ENCODE results near the gene RBM47. TPM values are rescaled to one million over a fixed set of nuclear protein-coding genes. Genes with fewer than 3 reads are reported as not detected.
A peak's percentile ranks its signal among the peaks of the same experiment; 100 is the strongest.

RBM47 gene
- total and polyA plus RNA-seq, 2 experiments from 2014 or later, result 35.6 to 139 TPM

DNA sequence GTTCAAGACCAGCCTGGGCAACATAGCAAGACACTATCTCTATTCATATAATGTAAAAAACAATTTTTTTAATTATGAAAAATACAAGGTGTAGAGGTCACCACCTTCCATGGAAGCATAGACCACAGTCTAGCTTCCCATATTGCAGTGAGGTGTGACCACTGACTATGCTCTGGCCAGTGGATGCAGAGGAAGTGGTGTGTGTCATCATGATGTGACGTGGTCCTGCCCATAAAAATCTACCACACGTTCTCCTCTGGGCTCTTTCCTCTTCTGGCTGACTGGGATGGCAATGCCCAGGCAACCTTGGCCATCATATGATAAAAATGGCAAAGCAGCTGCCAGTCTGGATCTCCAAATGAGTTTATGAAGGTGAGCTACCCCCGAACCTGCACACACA lies 65.7 kb downstream of the RBM47 start (continued):
- TF ChIP-seq EZH2 (IDR thresholded peaks at IDR 0.05; ENCODE audit: low read depth, unreplicated experiment) (no peak), STAT1 (IDR thresholded peaks at IDR 0.05; ENCODE audit: unreplicated experiment) (no peak), CREB1 (CRISPR knock-in tag; IDR thresholded peaks at IDR 0.05; ENCODE audit: low read depth) (no peak), ZNF331 (CRISPR knock-in tag; IDR thresholded peaks at IDR 0.05; ENCODE audit: low read depth) (no peak)
- TF ChIP-seq, protein P1, sequence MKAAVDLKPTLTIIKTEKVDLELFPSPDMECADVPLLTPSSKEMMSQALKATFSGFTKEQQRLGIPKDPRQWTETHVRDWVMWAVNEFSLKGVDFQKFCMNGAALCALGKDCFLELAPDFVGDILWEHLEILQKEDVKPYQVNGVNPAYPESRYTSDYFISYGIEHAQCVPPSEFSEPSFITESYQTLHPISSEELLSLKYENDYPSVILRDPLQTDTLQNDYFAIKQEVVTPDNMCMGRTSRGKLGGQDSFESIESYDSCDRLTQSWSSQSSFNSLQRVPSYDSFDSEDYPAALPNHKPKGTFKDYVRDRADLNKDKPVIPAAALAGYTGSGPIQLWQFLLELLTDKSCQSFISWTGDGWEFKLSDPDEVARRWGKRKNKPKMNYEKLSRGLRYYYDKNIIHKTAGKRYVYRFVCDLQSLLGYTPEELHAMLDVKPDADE (IDR thresholded peaks at IDR 0.05), result no peak

DNA sequence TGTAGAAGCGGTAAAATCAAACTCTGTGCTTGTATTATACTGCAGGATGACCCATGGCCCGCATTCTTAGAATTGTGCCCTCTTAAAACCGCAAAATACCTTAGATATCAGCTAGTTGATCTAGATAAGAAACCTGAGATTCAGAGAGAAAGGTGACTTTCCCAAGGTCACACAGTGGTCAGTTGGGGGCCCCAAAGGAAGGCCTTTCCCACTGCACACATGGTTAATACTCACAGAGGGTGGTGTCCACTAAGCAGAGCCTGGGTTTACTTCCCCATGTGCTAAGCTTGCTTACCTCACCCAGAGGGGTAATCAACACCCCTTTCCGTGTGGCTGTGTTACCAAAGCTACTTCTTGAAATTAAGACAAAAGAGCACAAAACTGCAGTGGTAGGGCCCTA lies 66.3 kb downstream of the RBM47 start:
- peak overlapping the region; percentile 55 for H3K27ac Mint-ChIP-seq
- H3K27me3 ChIP-seq (ENCODE audit: insufficient read depth), result no peaks in the 10 kb centered on the region
- TF ChIP-seq, protein P2, sequence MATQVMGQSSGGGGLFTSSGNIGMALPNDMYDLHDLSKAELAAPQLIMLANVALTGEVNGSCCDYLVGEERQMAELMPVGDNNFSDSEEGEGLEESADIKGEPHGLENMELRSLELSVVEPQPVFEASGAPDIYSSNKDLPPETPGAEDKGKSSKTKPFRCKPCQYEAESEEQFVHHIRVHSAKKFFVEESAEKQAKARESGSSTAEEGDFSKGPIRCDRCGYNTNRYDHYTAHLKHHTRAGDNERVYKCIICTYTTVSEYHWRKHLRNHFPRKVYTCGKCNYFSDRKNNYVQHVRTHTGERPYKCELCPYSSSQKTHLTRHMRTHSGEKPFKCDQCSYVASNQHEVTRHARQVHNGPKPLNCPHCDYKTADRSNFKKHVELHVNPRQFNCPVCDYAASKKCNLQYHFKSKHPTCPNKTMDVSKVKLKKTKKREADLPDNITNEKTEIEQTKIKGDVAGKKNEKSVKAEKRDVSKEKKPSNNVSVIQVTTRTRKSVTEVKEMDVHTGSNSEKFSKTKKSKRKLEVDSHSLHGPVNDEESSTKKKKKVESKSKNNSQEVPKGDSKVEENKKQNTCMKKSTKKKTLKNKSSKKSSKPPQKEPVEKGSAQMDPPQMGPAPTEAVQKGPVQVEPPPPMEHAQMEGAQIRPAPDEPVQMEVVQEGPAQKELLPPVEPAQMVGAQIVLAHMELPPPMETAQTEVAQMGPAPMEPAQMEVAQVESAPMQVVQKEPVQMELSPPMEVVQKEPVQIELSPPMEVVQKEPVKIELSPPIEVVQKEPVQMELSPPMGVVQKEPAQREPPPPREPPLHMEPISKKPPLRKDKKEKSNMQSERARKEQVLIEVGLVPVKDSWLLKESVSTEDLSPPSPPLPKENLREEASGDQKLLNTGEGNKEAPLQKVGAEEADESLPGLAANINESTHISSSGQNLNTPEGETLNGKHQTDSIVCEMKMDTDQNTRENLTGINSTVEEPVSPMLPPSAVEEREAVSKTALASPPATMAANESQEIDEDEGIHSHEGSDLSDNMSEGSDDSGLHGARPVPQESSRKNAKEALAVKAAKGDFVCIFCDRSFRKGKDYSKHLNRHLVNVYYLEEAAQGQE (IDR thresholded peaks at IDR 0.05; ENCODE audit: unreplicated experiment), result no peak
- no peak for TF ChIP-seq POLR2AphosphoS5 (IDR thresholded peaks at IDR 0.05; ENCODE audit: low read depth)
- no peak for DNase-seq (ENCODE audit: low spot score)
- H3K4me2 ChIP-seq, result no peak overlapping the region
- no peaks in the 10 kb centered on the region for H3K9me3 Mint-ChIP-seq
- no peak for ATAC-seq
- H3K4me1 ChIP-seq (ENCODE audit: insufficient read depth), result peaks cover 17% of the 10 kb centered on the region
- no peak overlapping the region for H3K4me3 Mint-ChIP-seq
- no peaks in the 10 kb centered on the region for H3K36me3 ChIP-seq (ENCODE audit: insufficient read depth)
- H3F3A ChIP-seq (replicated peaks; ENCODE audit: low read depth), result no peaks in the 10 kb centered on the region; the same call in 1 of the 2 replicates
- H3K27ac ChIP-seq (ENCODE audit: low read depth), result no peak overlapping the region; the same call in 1 of the 2 replicates
- no peak overlapping the region for H3K4me3 ChIP-seq
- no peaks in the 10 kb centered on the region for H3K9me2 ChIP-seq (ENCODE audit: insufficient read depth)
- H4K20me1 ChIP-seq (replicated peaks; ENCODE audit: insufficient read depth), result peaks cover 30% of the 10 kb centered on the region
- H3K4me1 Mint-ChIP-seq, result peaks cover 49% of the 10 kb centered on the region
- H2AFZ ChIP-seq, result no peak overlapping the region
- peaks cover 10% of the 10 kb centered on the region; the same call in 2 of the 3 replicates for H3K36me3 Mint-ChIP-seq (ENCODE audit: low read depth)
- peaks cover 7% of the 10 kb centered on the region for H3K27me3 Mint-ChIP-seq (ENCODE audit: insufficient read depth, low read depth, poor library complexity)
- H3K79me2 ChIP-seq (replicated peaks; ENCODE audit: insufficient read depth), result peaks cover 100% of the 10 kb centered on the region

DNA sequence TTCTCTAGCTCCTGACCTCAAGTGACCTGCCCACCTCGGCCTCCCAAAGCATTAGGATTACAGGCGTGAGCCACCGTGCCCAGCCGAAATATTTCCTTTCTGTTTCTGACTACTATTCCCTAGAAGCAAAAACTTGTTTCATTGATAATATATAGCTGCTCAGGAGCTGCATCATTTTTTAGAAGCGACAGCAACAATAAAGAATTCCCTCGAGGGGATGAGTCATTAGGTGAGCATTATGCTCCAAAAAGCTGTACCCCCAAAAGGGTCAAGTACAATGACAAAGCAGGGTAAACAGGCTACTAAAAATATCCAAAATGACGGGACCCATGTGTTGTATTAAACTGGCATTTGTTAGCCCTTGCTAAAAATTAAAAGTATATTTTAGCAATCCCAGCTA lies 67.0 kb downstream of the RBM47 start:
- Histone ChIP-seq H3K4me3 (no peak overlapping the region), H2AFZ (no peak overlapping the region), H3K36me3 (ENCODE audit: insufficient read depth) (no peaks in the 10 kb centered on the region), H3K4me1 (ENCODE audit: insufficient read depth) (peaks cover 17% of the 10 kb centered on the region), H4K20me1 (replicated peaks; ENCODE audit: insufficient read depth) (peaks cover 30% of the 10 kb centered on the region), H3F3A (replicated peaks; ENCODE audit: low read depth) (no peaks in the 10 kb centered on the region; the same call in 1 of the 2 replicates), H3K27ac (ENCODE audit: low read depth) (peak overlapping the region; percentile 34; the same call in 1 of the 2 replicates), H3K79me2 (replicated peaks; ENCODE audit: insufficient read depth) (peaks cover 100% of the 10 kb centered on the region), H3K4me2 (no peak overlapping the region), H3K27me3 (ENCODE audit: insufficient read depth) (no peaks in the 10 kb centered on the region), H3K9me2 (ENCODE audit: insufficient read depth) (no peaks in the 10 kb centered on the region)
- no peak overlapping the region for H3K4me3 Mint-ChIP-seq
- peaks cover 10% of the 10 kb centered on the region; the same call in 2 of the 3 replicates for H3K36me3 Mint-ChIP-seq (ENCODE audit: low read depth)
- no peak for DNase-seq (ENCODE audit: low spot score)
- no peak overlapping the region for H3K27ac Mint-ChIP-seq
- TF ChIP-seq ZNF331 (CRISPR knock-in tag; IDR thresholded peaks at IDR 0.05; ENCODE audit: low read depth), result no peak
- H3K9me3 Mint-ChIP-seq, result no peaks in the 10 kb centered on the region
- peaks cover 44% of the 10 kb centered on the region for H3K4me1 Mint-ChIP-seq
- peaks cover 7% of the 10 kb centered on the region for H3K27me3 Mint-ChIP-seq (ENCODE audit: insufficient read depth, low read depth, poor library complexity)
- no peak for ATAC-seq

Measured in GM23338 (cell line).